ENCODE results near the gene ATRX.
A peak's percentile ranks its signal among the peaks of the same experiment; 100 is the strongest.
"Not testable (repeated sequence)": the region's sequence is repeated elsewhere in the genome, so short reads cannot be mapped to it uniquely, and the experiment has no call there.

The ATRX gene

GRCh38 chrX:77621453-77621852 lies 164.6 kb downstream of the ATRX start:
- not testable (repeated sequence) for FAIRE-seq

- no peak for FAIRE-seq
Measured at GRCh38 chrX:77617206-77617605, 168.8 kb downstream of the ATRX start.

GRCh38 chrX:77603635-77604336 lies 182.2 kb downstream of the ATRX start:
- FAIRE-seq: no peak

GRCh38 chrX:77597511-77597910 lies 188.5 kb downstream of the ATRX start:
- no peak for FAIRE-seq

GRCh38 chrX:77597090-77597489 lies 188.9 kb downstream of the ATRX start:
- peak; percentile 84 for FAIRE-seq

- peak; percentile 64 for FAIRE-seq
Measured at GRCh38 chrX:77595848-77596247, 190.2 kb downstream of the ATRX start.

GRCh38 chrX:77572322-77572721 lies 213.7 kb downstream of the ATRX start:
- FAIRE-seq: peak; percentile 43

- FAIRE-seq: peak; percentile 45
Measured at GRCh38 chrX:77565278-77565677, 220.7 kb downstream of the ATRX start.

GRCh38 chrX:77564823-77565222 lies 221.2 kb downstream of the ATRX start:
- FAIRE-seq: no peak

GRCh38 chrX:77561372-77561771 lies 224.6 kb downstream of the ATRX start:
- no peak for FAIRE-seq

GRCh38 chrX:77556276-77556675 lies 229.7 kb downstream of the ATRX start:
- peak; percentile 5 for FAIRE-seq

GRCh38 chrX:77548751-77549150 lies 237.3 kb downstream of the ATRX start:
- no peak for FAIRE-seq

- FAIRE-seq: not testable (repeated sequence)
Measured at GRCh38 chrX:77539778-77540177, 246.2 kb downstream of the ATRX start.

- FAIRE-seq: not testable (repeated sequence)
Measured at GRCh38 chrX:77531261-77531660, 254.8 kb downstream of the ATRX start.

GRCh38 chrX:77528034-77528433 lies 258.0 kb downstream of the ATRX start:
- no peak for FAIRE-seq

GRCh38 chrX:77527233-77528001 lies 258.6 kb downstream of the ATRX start:
- no peak for FAIRE-seq

- FAIRE-seq: no peak
Measured at GRCh38 chrX:77519765-77520164, 266.3 kb downstream of the ATRX start.

GRCh38 chrX:77514177-77514576 lies 271.8 kb downstream of the ATRX start:
- no peak for FAIRE-seq

- FAIRE-seq: no peak
Measured at GRCh38 chrX:77510007-77510406, 276.0 kb downstream of the ATRX start.

- FAIRE-seq: no peak
Measured at GRCh38 chrX:77505227-77505626, 280.8 kb downstream of the ATRX start.

- FAIRE-seq: no peak
Measured at GRCh38 chrX:77502951-77503525, 283.0 kb downstream of the ATRX start.

- not testable (repeated sequence) for FAIRE-seq
Measured at GRCh38 chrX:77500164-77500563, 285.9 kb downstream of the ATRX start.

GRCh38 chrX:77493677-77494553 lies 292.1 kb downstream of the ATRX start:
- no peak for FAIRE-seq

Measured in islet of Langerhans (tissue), 1 donor.